H1 (cell line): ENCODE measurements around the gene HDHD2. TPM values are rescaled to one million over a fixed set of nuclear protein-coding genes. Genes with fewer than 3 reads are reported as not detected.

Source experiments
- CTCF ChIA-PET: fragments of 300-600 bp; sonication (Branson Sonifier 250); formaldehyde crosslinking; loops from one replicate; lab custom pipeline; 2021; ENCODE audit not compliant: partially characterized antibody; lab: Charles Lee
- POLR2A ChIA-PET: fragments of 300-600 bp; sonication (Branson Sonifier 250); formaldehyde crosslinking; loops from one replicate; lab custom pipeline; 2021; ENCODE audit warnings: inconsistent platforms; ENCODE audit not compliant: partially characterized antibody; lab: Charles Lee
- DNase-seq, 2 experiments: peaks; one replicate each; pipeline versions ENCODE4 v3.0.0 to v3.0.0-alpha.2; 2010 to 2022; ENCODE audit warnings: low spot score in 2 of 2, low read depth in 1 of 2, mixed read lengths in 1 of 2
- FAIRE-seq: peaks from 2 replicates; lab custom pipeline; 2011; peaks lifted over from hg19 to GRCh38; lab: Jason Lieb, UNC
- H2AFZ ChIP-seq: 2 replicates; pipeline ENCODE4 v1.8.1; 2012; ENCODE audit warnings: low read length, inconsistent platforms
- H2AK5ac ChIP-seq: 2 replicates; pipeline ENCODE4 v1.6.1; 2013; ENCODE audit warnings: low read depth, low read length
- H2BK120ac ChIP-seq: replicated peaks from 2 replicates; pipeline ENCODE3; 2013; ENCODE audit warnings: low read depth, low read length, inconsistent platforms
- H2BK12ac ChIP-seq: 2 replicates; pipeline ENCODE4 v1.6.1; 2013; ENCODE audit warnings: low read depth, low read length
- H2BK15ac ChIP-seq: 2 replicates; pipeline ENCODE4 v1.6.1; 2013; ENCODE audit warnings: low read length
- H2BK20ac ChIP-seq: 2 replicates; pipeline ENCODE4 v1.6.1; 2013; ENCODE audit warnings: low read length
- H2BK5ac ChIP-seq: 2 replicates; pipeline ENCODE4 v1.6.1; 2013; ENCODE audit warnings: low read depth, low read length
- H3K14ac ChIP-seq: 2 replicates; pipeline ENCODE4 v1.6.1; 2013; ENCODE audit warnings: inconsistent platforms; ENCODE audit not compliant: insufficient read length
- H3K18ac ChIP-seq: 2 replicates; pipeline ENCODE4 v1.6.1; 2013; ENCODE audit warnings: low read length; ENCODE audit errors: extremely low read depth
- H3K23ac ChIP-seq: 2 replicates; pipeline ENCODE4 v1.6.1; 2013; ENCODE audit warnings: inconsistent platforms; ENCODE audit not compliant: insufficient read length
- H3K23me2 ChIP-seq: 2 replicates; pipeline ENCODE4 v1.6.1; 2013; ENCODE audit warnings: low read depth, low read length
- H3K27ac ChIP-seq: 2 replicates; pipeline ENCODE4 v1.6.1; 2011; ENCODE audit warnings: low read depth, low read length, inconsistent platforms
- H3K27me3 ChIP-seq, 4 experiments: replicated peaks in 1 of 4; 1 replicate in 1 of 4; 2 replicates in 3 of 4; pipeline versions ENCODE4 v1.6.1 to v1.8.1; 2011 to 2013; ENCODE audit warnings: low read length in 3 of 4, mild to moderate bottlenecking in 3 of 4, inconsistent platforms in 2 of 4, mixed read lengths in 2 of 4, moderate library complexity in 1 of 4; ENCODE audit not compliant: control insufficient read depth in 3 of 4, insufficient read depth in 3 of 4; ENCODE audit errors: extremely low read depth in 1 of 4
- H3K36me3 ChIP-seq, 4 experiments: 2 replicates each; pipeline versions ENCODE4 v1.6.1 to v1.8.1; 2011 to 2013; ENCODE audit warnings: mild to moderate bottlenecking in 4 of 4, low read length in 3 of 4, moderate library complexity in 2 of 4, control low read depth in 1 of 4, inconsistent platforms in 1 of 4; ENCODE audit not compliant: insufficient read depth in 4 of 4, control insufficient read depth in 2 of 4
- H3K4ac ChIP-seq: replicated peaks from 2 replicates; pipeline ENCODE3; 2013; ENCODE audit warnings: low read length, low read depth, mixed read lengths, inconsistent platforms; ENCODE audit not compliant: insufficient read length
- H3K4me1 ChIP-seq, 4 experiments: replicated peaks in 1 of 4; 1 replicate in 1 of 4; 2 replicates in 3 of 4; pipeline versions ENCODE4 v1.6.1 to v1.8.1; 2011 to 2013; ENCODE audit warnings: low read length in 3 of 4, inconsistent platforms in 2 of 4, mixed read lengths in 1 of 4; ENCODE audit not compliant: insufficient read depth in 4 of 4, control insufficient read depth in 3 of 4
- H3K4me2 ChIP-seq, 2 experiments: 2 replicates each; pipeline versions ENCODE4 v1.6.1 to v1.8.1; 2011 to 2013; ENCODE audit warnings: low read depth in 2 of 2, low read length in 2 of 2, control low read depth in 1 of 2, inconsistent platforms in 1 of 2, mild to moderate bottlenecking in 1 of 2; ENCODE audit not compliant: insufficient read depth in 1 of 2
- H3K4me3 ChIP-seq, 4 experiments: fragments of 200-600, 300-600 bp in 1 of 4; sonication (generic), shearing (Covaris generic), sonication (Bioruptor Twin) in 1 of 4; 2 replicates each; pipeline versions ENCODE4 v1.5.1 to v1.8.1; 2011 to 2016; ENCODE audit warnings: low read length in 4 of 4, low read depth in 3 of 4, control low read depth in 2 of 4, inconsistent platforms in 2 of 4, mild to moderate bottlenecking in 2 of 4, mixed read lengths in 1 of 4, moderate library complexity in 1 of 4; ENCODE audit not compliant: insufficient read depth in 2 of 4; ENCODE audit errors: extremely low read depth in 1 of 4
- H3K56ac ChIP-seq: replicated peaks from 2 replicates; pipeline ENCODE3; 2013; ENCODE audit warnings: low read depth, mild to moderate bottlenecking, mixed read lengths, low read length, inconsistent platforms; ENCODE audit not compliant: insufficient read length
- H3K79me1 ChIP-seq: 2 replicates; pipeline ENCODE4 v1.6.1; 2013; ENCODE audit warnings: low read depth, low read length, control low read depth
- H3K79me2 ChIP-seq, 2 experiments: 2 replicates each; pipeline versions ENCODE4 v1.6.1 to v1.8.1; 2012 to 2013; ENCODE audit warnings: low read length in 2 of 2, mild to moderate bottlenecking in 2 of 2, inconsistent platforms in 1 of 2; ENCODE audit not compliant: insufficient read depth in 2 of 2, control insufficient read depth in 1 of 2
- H3K9ac ChIP-seq, 4 experiments: replicated peaks in 1 of 4; 1 replicate in 1 of 4; 2 replicates in 3 of 4; pipeline versions ENCODE4 v1.6.1 to v1.8.1; 2011 to 2013; ENCODE audit warnings: low read depth in 3 of 4, low read length in 3 of 4, control low read depth in 2 of 4, mild to moderate bottlenecking in 2 of 4, moderate library complexity in 2 of 4, inconsistent platforms in 1 of 4; ENCODE audit errors: extremely low read depth in 1 of 4
- H3K9me3 ChIP-seq, 2 experiments: 2 replicates each; pipeline versions ENCODE4 v1.6.1 to v1.8.1; 2012 to 2013; ENCODE audit warnings: mild to moderate bottlenecking in 2 of 2, moderate library complexity in 2 of 2, control low read depth in 1 of 2, inconsistent platforms in 1 of 2, low read depth in 1 of 2, low read length in 1 of 2, mixed read lengths in 1 of 2; ENCODE audit not compliant: insufficient read depth in 2 of 2
- H4K20me1 ChIP-seq, 2 experiments: replicated peaks in 1 of 2; 2 replicates each; pipeline versions ENCODE3 to v1.8.1; 2011 to 2013; ENCODE audit warnings: inconsistent platforms in 2 of 2, low read length in 2 of 2, mild to moderate bottlenecking in 1 of 2; ENCODE audit not compliant: insufficient read depth in 2 of 2, control insufficient read depth in 1 of 2
- H4K5ac ChIP-seq: 2 replicates; pipeline ENCODE4 v1.6.1; 2013; ENCODE audit warnings: low read length, low read depth, mixed read lengths, inconsistent platforms; ENCODE audit not compliant: insufficient read length
- H4K8ac ChIP-seq: 2 replicates; pipeline ENCODE4 v1.8.0; 2013; ENCODE audit warnings: mild to moderate bottlenecking, moderate library complexity, low read length, inconsistent platforms; ENCODE audit not compliant: insufficient read depth; ENCODE audit errors: extremely low read depth
- H4K91ac ChIP-seq: replicated peaks from 2 replicates; pipeline ENCODE3; 2013; ENCODE audit warnings: low read length, mixed read lengths, inconsistent platforms; ENCODE audit not compliant: insufficient read length
- BACH1 ChIP-seq: IDR thresholded peaks from 2 replicates; pipeline ENCODE4 v1.6.1; 2012; ENCODE audit warnings: low read length, improper control_type of control experiment
- EZH2 ChIP-seq: fragments of 200-600 bp; sonication (generic); IDR thresholded peaks from 2 replicates; pipeline ENCODE4 v1.7.1; 2012; ENCODE audit warnings: low read depth, mild to moderate bottlenecking, moderate library complexity, low read length, inconsistent platforms; ENCODE audit not compliant: severe bottlenecking
- NRF1 ChIP-seq: IDR thresholded peaks from 2 replicates; pipeline ENCODE4 v1.6.1; 2011; ENCODE audit warnings: mild to moderate bottlenecking, low read depth, low read length, improper control_type of control experiment
- SUZ12 ChIP-seq: fragments of 200-600 bp; sonication (generic); IDR thresholded peaks from 2 replicates; pipeline ENCODE4 v1.6.1; 2012; ENCODE audit warnings: mild to moderate bottlenecking, inconsistent platforms, low read length, moderate library complexity, mixed read lengths
- WGBS, 2 experiments: shearing (Covaris generic) in 1 of 2; methylation state at CpG; one replicate each; pipeline versions ENCODE4 v1.1.6 to v1.1.7; 2013 to 2015; ENCODE audit warnings: low lambda C conversion rate in 2 of 2, mixed read lengths in 2 of 2, inconsistent platforms in 1 of 2, low coverage in 1 of 2, missing lambda C conversion rate in 1 of 2; ENCODE audit not compliant: insufficient replicate concordance in 2 of 2, insufficient coverage in 1 of 2, insufficient read length in 1 of 2; ENCODE audit errors: extremely low coverage in 1 of 2, missing lambda C conversion rate in 1 of 2; 5-methylcytosine and 5-hydroxymethylcytosine counted together
- polyA plus RNA-seq, 7 experiments: library from polyadenylated mRNA; depleted of rRNA in 3 of 7; stranded (reverse) in 5 of 7; unstranded in 2 of 7; fragments of >200 nt in 5 of 7; fragments of 200-250 nt in 2 of 7; gene quantifications; 1 replicate in 5 of 7; 2 replicates in 1 of 7; 4 replicates in 1 of 7; pipeline versions ENCODE4 v1.2.1 to v1.2.3, GENCODE V29; 2011 to 2013; ENCODE audit warnings: missing spikeins in 2 of 7, mixed read lengths in 2 of 7
- total RNA-seq: library from RNA; stranded (reverse); fragmentation: NEBNext Ultra II Directional; extraction: Animal tissue kit (Norgen Biotek cat#: 25700); gene quantifications from 2 replicates; pipeline ENCODE4 v1.2.1, GENCODE V29; 2021

The HDHD2 gene
- total and polyA plus RNA-seq, 2 of the 8 experiments (the other 6 are each of a cell fraction or from before 2014, with no cell fraction given) = 16.7 to 42.7 TPM

DNA sequence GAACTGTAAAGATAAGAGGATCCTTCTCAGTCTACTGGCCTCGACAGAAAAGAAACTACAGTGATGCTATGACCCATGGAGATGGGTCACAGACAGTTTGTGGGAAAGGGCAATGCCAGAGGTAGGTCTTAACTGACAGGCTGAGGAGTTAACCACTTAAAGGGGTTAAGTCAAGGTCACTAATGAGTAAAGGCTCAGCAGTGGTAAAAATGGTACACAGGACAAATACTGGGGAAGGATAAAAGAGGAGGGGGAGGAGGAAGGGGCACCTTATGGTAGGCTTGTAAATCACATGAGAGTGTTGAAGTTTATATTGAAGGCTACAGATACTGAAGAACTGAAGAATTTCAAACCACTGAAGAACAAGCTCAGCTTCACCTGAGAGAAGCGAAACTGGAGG is 16.0 kb upstream of the HDHD2 start:
- TF ChIP-seq SUZ12 = no peak
- TF ChIP-seq BACH1 = no peak
- no peak for TF ChIP-seq EZH2
- TF ChIP-seq NRF1 = no peak
- TF ChIP-seq, all 59 proteins: peak for 0
- Histone ChIP-seq H3K4me2 (no peak overlapping the region), H3K18ac (no peak overlapping the region), H3K79me2 (peaks cover 0 to 64% of the 10 kb centered on the region in 2 experiments; a peak in 2 of 4 replicates), H2AK5ac (no peak overlapping the region), H2BK20ac (no peak overlapping the region), H3K23me2 (no peaks in the 10 kb centered on the region), H3K36me3 (no peaks in the 10 kb centered on the region; a peak in 1 of 8 replicates), H3K9me3 (no peaks in the 10 kb centered on the region), H2BK120ac (no peak overlapping the region), H3K23ac (no peak overlapping the region), H3K56ac (no peak overlapping the region), H3K4ac (no peak overlapping the region), H2AFZ (no peak overlapping the region), H4K8ac (no peak overlapping the region), H3K9ac (no peak overlapping the region), H3K14ac (no peak overlapping the region), H3K79me1 (peaks cover 4% of the 10 kb centered on the region; the same call in 1 of the 2 replicates), H2BK5ac (no peak overlapping the region), H3K27ac (no peak overlapping the region), H4K91ac (no peak overlapping the region), H3K4me3 (no peak overlapping the region), H2BK15ac (no peak overlapping the region), H3K4me1 (no peaks in the 10 kb centered on the region), H2BK12ac (no peak overlapping the region), H3K27me3 (no peaks in the 10 kb centered on the region), H4K20me1 (peaks cover 0 to 9% of the 10 kb centered on the region in 2 experiments), H4K5ac (no peak overlapping the region)
- ChIA-PET CTCF (no interaction called here), POLR2A (no interaction called here)
- FAIRE-seq (no peak), DNase-seq (no peak)
- 92% methylated on average over 2 of the region's 2 CpGs; no CpG with 5 or more reads in 1 of the 2 experiments for WGBS, 2 experiments
